ENCODE data around the gene BAD. TPM values are rescaled to one million over a fixed set of nuclear protein-coding genes. Genes with fewer than 3 reads are reported as not detected.

BAD gene
- total RNA-seq, 2 donors from 2014 or later = 51.1 to 85.9 TPM

- ATAC-seq = peak; percentile 46
- intact Hi-C loops (cut with DNase I) = loop anchor here (5.0 kb wide), 1 partner anchor 92 kb away; the partner anchor contains the start of gene FERMT3
- peaks cover 0 to 24% of the 10 kb centered on the region in 2 donors for H3K27me3 ChIP-seq
- H3K4me1 ChIP-seq = peaks cover 27% of the 10 kb centered on the region
- 2 to 17% methylated on average over 8 to 60 of the region's 60 CpGs for WGBS, 2 donors
- TF ChIP-seq POLR2A (IDR thresholded peaks at IDR 0.05) (no peak), CTCF (IDR thresholded peaks at IDR 0.05) (peak in 1 of 7 experiments; percentile 2)
- no peaks in the 10 kb centered on the region for H3K36me3 ChIP-seq (replicated peaks in 1 of 2; ENCODE audit: insufficient read depth in 1 of 2, low read depth in 2 of 2)
- H3K27ac ChIP-seq = no peak overlapping the region
- DNase-seq = peak; percentile 59 to 81 (median 70)
- peak overlapping the region in 1 of 2 donors; percentile 2 for H3K4me3 ChIP-seq
- no peaks in the 10 kb centered on the region for H3K9me3 ChIP-seq
These were observed 14.7 kb upstream of the BAD start for GRCh38 chr11:64298966-64299846.

- no peak overlapping the region for H3K4me3 ChIP-seq
- no peaks in the 10 kb centered on the region for H3K36me3 ChIP-seq (replicated peaks in 1 of 2; ENCODE audit: insufficient read depth in 1 of 2, low read depth in 2 of 2)
- intact Hi-C loops (cut with DNase I) = loop anchor here (5.0 kb wide), 1 partner anchor 91 kb away; the partner anchor contains the start of gene FERMT3
- ATAC-seq (no peak), DNase-seq (no peak)
- no peaks in the 10 kb centered on the region for H3K9me3 ChIP-seq
- TF ChIP-seq CTCF (IDR thresholded peaks at IDR 0.05) = no peak
- TF ChIP-seq POLR2A (IDR thresholded peaks at IDR 0.05) = no peak
- no peak overlapping the region for H3K27ac ChIP-seq
- peaks cover 0 to 28% of the 10 kb centered on the region in 2 donors for H3K27me3 ChIP-seq
- 32 to 43% methylated on average over 9 to 18 of the region's 18 CpGs for WGBS, 2 donors
- H3K4me1 ChIP-seq = peaks cover 21% of the 10 kb centered on the region
These were observed 13.4 kb upstream of the BAD start for GRCh38 chr11:64297699-64298358.

GRCh38 chr11:64296830-64297698 lies 12.6 kb upstream of the BAD start:
- 17 to 21% methylated on average over 15 to 34 of the region's 34 CpGs for WGBS, 2 donors
- intact Hi-C loops (cut with DNase I) = loop anchor here (5.0 kb wide), 1 partner anchor 90 kb away; the partner anchor contains the start of gene FERMT3

More at GRCh38 chr11:64296830-64297698, 12.6 kb upstream of the BAD start:
- H3K4me3 ChIP-seq = no peak overlapping the region
- no peaks in the 10 kb centered on the region for H3K36me3 ChIP-seq (replicated peaks in 1 of 2; ENCODE audit: insufficient read depth in 1 of 2, low read depth in 2 of 2)
- peaks cover 0 to 36% of the 10 kb centered on the region in 2 donors for H3K27me3 ChIP-seq
- DNase-seq = no peak
- H3K9me3 ChIP-seq = no peaks in the 10 kb centered on the region
- no peak for ATAC-seq
- peaks cover 26% of the 10 kb centered on the region for H3K4me1 ChIP-seq
- TF ChIP-seq CTCF (IDR thresholded peaks at IDR 0.05) (no peak), POLR2A (IDR thresholded peaks at IDR 0.05) (no peak)
- no peak overlapping the region for H3K27ac ChIP-seq

Measured in body of pancreas (tissue), 4 donors.